H1 (cell line): ENCODE results near the gene SPON2. TPM values are rescaled to one million over a fixed set of nuclear protein-coding genes. Genes with fewer than 3 reads are reported as not detected.

Source experiments
- CTCF ChIA-PET: fragments of 300-600 bp; sonication (Branson Sonifier 250); formaldehyde crosslinking; loops from one replicate; lab custom pipeline; 2021; ENCODE audit not compliant: partially characterized antibody; lab: Charles Lee
- POLR2A ChIA-PET: fragments of 300-600 bp; sonication (Branson Sonifier 250); formaldehyde crosslinking; loops from one replicate; lab custom pipeline; 2021; ENCODE audit warnings: inconsistent platforms; ENCODE audit not compliant: partially characterized antibody; lab: Charles Lee
- DNase-seq, 2 experiments: peaks; one replicate each; pipeline versions ENCODE4 v3.0.0 to v3.0.0-alpha.2; 2010 to 2022; ENCODE audit warnings: low spot score in 2 of 2, low read depth in 1 of 2, mixed read lengths in 1 of 2
- FAIRE-seq: peaks from 2 replicates; lab custom pipeline; 2011; peaks lifted over from hg19 to GRCh38; lab: Jason Lieb, UNC
- H2AFZ ChIP-seq: 2 replicates; pipeline ENCODE4 v1.8.1; 2012; ENCODE audit warnings: low read length, inconsistent platforms
- H2AK5ac ChIP-seq: 2 replicates; pipeline ENCODE4 v1.6.1; 2013; ENCODE audit warnings: low read depth, low read length
- H2BK120ac ChIP-seq: replicated peaks from 2 replicates; pipeline ENCODE3; 2013; ENCODE audit warnings: low read depth, low read length, inconsistent platforms
- H2BK12ac ChIP-seq: 2 replicates; pipeline ENCODE4 v1.6.1; 2013; ENCODE audit warnings: low read depth, low read length
- H2BK15ac ChIP-seq: 2 replicates; pipeline ENCODE4 v1.6.1; 2013; ENCODE audit warnings: low read length
- H2BK20ac ChIP-seq: 2 replicates; pipeline ENCODE4 v1.6.1; 2013; ENCODE audit warnings: low read length
- H2BK5ac ChIP-seq: 2 replicates; pipeline ENCODE4 v1.6.1; 2013; ENCODE audit warnings: low read depth, low read length
- H3K14ac ChIP-seq: 2 replicates; pipeline ENCODE4 v1.6.1; 2013; ENCODE audit warnings: inconsistent platforms; ENCODE audit not compliant: insufficient read length
- H3K18ac ChIP-seq: 2 replicates; pipeline ENCODE4 v1.6.1; 2013; ENCODE audit warnings: low read length; ENCODE audit errors: extremely low read depth
- H3K23ac ChIP-seq: 2 replicates; pipeline ENCODE4 v1.6.1; 2013; ENCODE audit warnings: inconsistent platforms; ENCODE audit not compliant: insufficient read length
- H3K23me2 ChIP-seq: 2 replicates; pipeline ENCODE4 v1.6.1; 2013; ENCODE audit warnings: low read depth, low read length
- H3K27ac ChIP-seq: 2 replicates; pipeline ENCODE4 v1.6.1; 2011; ENCODE audit warnings: low read depth, low read length, inconsistent platforms
- H3K27me3 ChIP-seq, 4 experiments: replicated peaks in 1 of 4; 1 replicate in 1 of 4; 2 replicates in 3 of 4; pipeline versions ENCODE4 v1.6.1 to v1.8.1; 2011 to 2013; ENCODE audit warnings: low read length in 3 of 4, mild to moderate bottlenecking in 3 of 4, inconsistent platforms in 2 of 4, mixed read lengths in 2 of 4, moderate library complexity in 1 of 4; ENCODE audit not compliant: control insufficient read depth in 3 of 4, insufficient read depth in 3 of 4; ENCODE audit errors: extremely low read depth in 1 of 4
- H3K36me3 ChIP-seq, 4 experiments: 2 replicates each; pipeline versions ENCODE4 v1.6.1 to v1.8.1; 2011 to 2013; ENCODE audit warnings: mild to moderate bottlenecking in 4 of 4, low read length in 3 of 4, moderate library complexity in 2 of 4, control low read depth in 1 of 4, inconsistent platforms in 1 of 4; ENCODE audit not compliant: insufficient read depth in 4 of 4, control insufficient read depth in 2 of 4
- H3K4ac ChIP-seq: replicated peaks from 2 replicates; pipeline ENCODE3; 2013; ENCODE audit warnings: low read length, low read depth, mixed read lengths, inconsistent platforms; ENCODE audit not compliant: insufficient read length
- H3K4me1 ChIP-seq, 4 experiments: replicated peaks in 1 of 4; 1 replicate in 1 of 4; 2 replicates in 3 of 4; pipeline versions ENCODE4 v1.6.1 to v1.8.1; 2011 to 2013; ENCODE audit warnings: low read length in 3 of 4, inconsistent platforms in 2 of 4, mixed read lengths in 1 of 4; ENCODE audit not compliant: insufficient read depth in 4 of 4, control insufficient read depth in 3 of 4
- H3K4me2 ChIP-seq, 2 experiments: 2 replicates each; pipeline versions ENCODE4 v1.6.1 to v1.8.1; 2011 to 2013; ENCODE audit warnings: low read depth in 2 of 2, low read length in 2 of 2, control low read depth in 1 of 2, inconsistent platforms in 1 of 2, mild to moderate bottlenecking in 1 of 2; ENCODE audit not compliant: insufficient read depth in 1 of 2
- H3K4me3 ChIP-seq, 4 experiments: fragments of 200-600, 300-600 bp in 1 of 4; sonication (generic), shearing (Covaris generic), sonication (Bioruptor Twin) in 1 of 4; 2 replicates each; pipeline versions ENCODE4 v1.5.1 to v1.8.1; 2011 to 2016; ENCODE audit warnings: low read length in 4 of 4, low read depth in 3 of 4, control low read depth in 2 of 4, inconsistent platforms in 2 of 4, mild to moderate bottlenecking in 2 of 4, mixed read lengths in 1 of 4, moderate library complexity in 1 of 4; ENCODE audit not compliant: insufficient read depth in 2 of 4; ENCODE audit errors: extremely low read depth in 1 of 4
- H3K56ac ChIP-seq: replicated peaks from 2 replicates; pipeline ENCODE3; 2013; ENCODE audit warnings: low read depth, mild to moderate bottlenecking, mixed read lengths, low read length, inconsistent platforms; ENCODE audit not compliant: insufficient read length
- H3K79me1 ChIP-seq: 2 replicates; pipeline ENCODE4 v1.6.1; 2013; ENCODE audit warnings: low read depth, low read length, control low read depth
- H3K79me2 ChIP-seq, 2 experiments: 2 replicates each; pipeline versions ENCODE4 v1.6.1 to v1.8.1; 2012 to 2013; ENCODE audit warnings: low read length in 2 of 2, mild to moderate bottlenecking in 2 of 2, inconsistent platforms in 1 of 2; ENCODE audit not compliant: insufficient read depth in 2 of 2, control insufficient read depth in 1 of 2
- H3K9ac ChIP-seq, 4 experiments: replicated peaks in 1 of 4; 1 replicate in 1 of 4; 2 replicates in 3 of 4; pipeline versions ENCODE4 v1.6.1 to v1.8.1; 2011 to 2013; ENCODE audit warnings: low read depth in 3 of 4, low read length in 3 of 4, control low read depth in 2 of 4, mild to moderate bottlenecking in 2 of 4, moderate library complexity in 2 of 4, inconsistent platforms in 1 of 4; ENCODE audit errors: extremely low read depth in 1 of 4
- H3K9me3 ChIP-seq, 2 experiments: 2 replicates each; pipeline versions ENCODE4 v1.6.1 to v1.8.1; 2012 to 2013; ENCODE audit warnings: mild to moderate bottlenecking in 2 of 2, moderate library complexity in 2 of 2, control low read depth in 1 of 2, inconsistent platforms in 1 of 2, low read depth in 1 of 2, low read length in 1 of 2, mixed read lengths in 1 of 2; ENCODE audit not compliant: insufficient read depth in 2 of 2
- H4K20me1 ChIP-seq, 2 experiments: replicated peaks in 1 of 2; 2 replicates each; pipeline versions ENCODE3 to v1.8.1; 2011 to 2013; ENCODE audit warnings: inconsistent platforms in 2 of 2, low read length in 2 of 2, mild to moderate bottlenecking in 1 of 2; ENCODE audit not compliant: insufficient read depth in 2 of 2, control insufficient read depth in 1 of 2
- H4K5ac ChIP-seq: 2 replicates; pipeline ENCODE4 v1.6.1; 2013; ENCODE audit warnings: low read length, low read depth, mixed read lengths, inconsistent platforms; ENCODE audit not compliant: insufficient read length
- H4K8ac ChIP-seq: 2 replicates; pipeline ENCODE4 v1.8.0; 2013; ENCODE audit warnings: mild to moderate bottlenecking, moderate library complexity, low read length, inconsistent platforms; ENCODE audit not compliant: insufficient read depth; ENCODE audit errors: extremely low read depth
- H4K91ac ChIP-seq: replicated peaks from 2 replicates; pipeline ENCODE3; 2013; ENCODE audit warnings: low read length, mixed read lengths, inconsistent platforms; ENCODE audit not compliant: insufficient read length
- BACH1 ChIP-seq: IDR thresholded peaks from 2 replicates; pipeline ENCODE4 v1.6.1; 2012; ENCODE audit warnings: low read length, improper control_type of control experiment
- EGR1 ChIP-seq: IDR thresholded peaks from 2 replicates; pipeline ENCODE4 v1.6.1; 2011; ENCODE audit warnings: low read depth, low read length, borderline replicate concordance
- FOSL1 ChIP-seq: IDR thresholded peaks from 2 replicates; pipeline ENCODE4 v1.6.1; 2011; ENCODE audit warnings: mild to moderate bottlenecking, low read depth, low read length, moderate library complexity; ENCODE audit not compliant: insufficient read depth
- RFX5 ChIP-seq: IDR thresholded peaks from 2 replicates; pipeline ENCODE4 v1.6.1; 2011; ENCODE audit warnings: low read depth, low read length, improper control_type of control experiment, borderline replicate concordance
- SP2 ChIP-seq: IDR thresholded peaks from 2 replicates; pipeline ENCODE4 v1.6.1; 2012; ENCODE audit warnings: mild to moderate bottlenecking, low read length, inconsistent platforms
- SUZ12 ChIP-seq: fragments of 200-600 bp; sonication (generic); IDR thresholded peaks from 2 replicates; pipeline ENCODE4 v1.6.1; 2012; ENCODE audit warnings: mild to moderate bottlenecking, inconsistent platforms, low read length, moderate library complexity, mixed read lengths
- WGBS, 2 experiments: shearing (Covaris generic) in 1 of 2; methylation state at CpG; one replicate each; pipeline versions ENCODE4 v1.1.6 to v1.1.7; 2013 to 2015; ENCODE audit warnings: low lambda C conversion rate in 2 of 2, mixed read lengths in 2 of 2, inconsistent platforms in 1 of 2, low coverage in 1 of 2, missing lambda C conversion rate in 1 of 2; ENCODE audit not compliant: insufficient replicate concordance in 2 of 2, insufficient coverage in 1 of 2, insufficient read length in 1 of 2; ENCODE audit errors: extremely low coverage in 1 of 2, missing lambda C conversion rate in 1 of 2; 5-methylcytosine and 5-hydroxymethylcytosine counted together
- polyA plus RNA-seq, 7 experiments: library from polyadenylated mRNA; depleted of rRNA in 3 of 7; stranded (reverse) in 5 of 7; unstranded in 2 of 7; fragments of >200 nt in 5 of 7; fragments of 200-250 nt in 2 of 7; gene quantifications; 1 replicate in 5 of 7; 2 replicates in 1 of 7; 4 replicates in 1 of 7; pipeline versions ENCODE4 v1.2.1 to v1.2.3, GENCODE V29; 2011 to 2013; ENCODE audit warnings: missing spikeins in 2 of 7, mixed read lengths in 2 of 7
- total RNA-seq: library from RNA; stranded (reverse); fragmentation: NEBNext Ultra II Directional; extraction: Animal tissue kit (Norgen Biotek cat#: 25700); gene quantifications from 2 replicates; pipeline ENCODE4 v1.2.1, GENCODE V29; 2021
- TF ChIP-seq, protein P1 (sequence below): IDR thresholded peaks from 2 replicates; pipeline ENCODE4 v1.6.1; 2011; ENCODE audit warnings: low read length, improper control_type of control experiment

Gene SPON2
- total and polyA plus RNA-seq, 2 of the 8 experiments (the other 6 are each of a cell fraction or from before 2014, with no cell fraction given), result 2.8 to 3.2 TPM

DNA sequence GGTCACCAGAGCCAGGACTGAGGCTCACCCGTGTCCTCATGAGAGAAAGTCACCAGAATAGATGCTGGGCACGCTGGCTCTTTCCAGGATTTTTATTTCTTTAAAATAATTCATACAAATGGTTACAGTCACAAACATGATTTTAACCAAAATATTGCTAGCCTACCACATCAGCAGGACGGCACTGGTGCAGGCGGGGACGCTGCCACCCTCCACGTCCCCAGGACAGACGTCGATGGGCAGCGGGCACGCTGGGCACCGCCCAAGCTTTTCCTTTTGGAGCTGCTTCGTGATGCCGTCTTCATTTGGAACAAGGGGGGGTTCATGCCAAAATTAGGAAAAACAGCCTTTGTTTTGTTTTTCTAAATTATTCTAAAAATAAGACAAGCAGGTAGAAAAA lies 39.0 kb upstream of the SPON2 start:
- Histone ChIP-seq H3K79me1 (peaks cover 2% of the 10 kb centered on the region; the same call in 1 of the 2 replicates), H3K14ac (no peak overlapping the region), H3K4me2 (no peak overlapping the region), H3K23me2 (no peaks in the 10 kb centered on the region), H3K79me2 (no peaks in the 10 kb centered on the region), H2BK120ac (no peak overlapping the region), H3K4ac (no peak overlapping the region), H4K8ac (no peak overlapping the region), H3K27me3 (no peaks in the 10 kb centered on the region), H4K20me1 (peaks cover 5 to 13% of the 10 kb centered on the region in 2 experiments), H2BK20ac (no peak overlapping the region), H3K27ac (no peak overlapping the region), H3K9ac (no peak overlapping the region), H3K9me3 (no peaks in the 10 kb centered on the region), H2AFZ (no peak overlapping the region), H4K5ac (no peak overlapping the region), H3K4me1 (no peaks in the 10 kb centered on the region), H3K56ac (no peak overlapping the region), H2BK5ac (no peak overlapping the region), H3K36me3 (peaks cover 5 to 40% (median 15%) of the 10 kb centered on the region in 4 experiments; a peak in 6 of 8 replicates), H4K91ac (no peak overlapping the region), H2AK5ac (no peak overlapping the region), H3K23ac (no peak overlapping the region), H2BK12ac (no peak overlapping the region), H2BK15ac (no peak overlapping the region), H3K18ac (no peak overlapping the region), H3K4me3 (no peak overlapping the region)
- DNase-seq (no peak), FAIRE-seq (no peak)
- TF ChIP-seq SUZ12 (no peak), SP2 (no peak), RFX5 (no peak), FOSL1 (no peak), BACH1 (no peak), EGR1 (no peak)
- TF ChIP-seq, protein P1, sequence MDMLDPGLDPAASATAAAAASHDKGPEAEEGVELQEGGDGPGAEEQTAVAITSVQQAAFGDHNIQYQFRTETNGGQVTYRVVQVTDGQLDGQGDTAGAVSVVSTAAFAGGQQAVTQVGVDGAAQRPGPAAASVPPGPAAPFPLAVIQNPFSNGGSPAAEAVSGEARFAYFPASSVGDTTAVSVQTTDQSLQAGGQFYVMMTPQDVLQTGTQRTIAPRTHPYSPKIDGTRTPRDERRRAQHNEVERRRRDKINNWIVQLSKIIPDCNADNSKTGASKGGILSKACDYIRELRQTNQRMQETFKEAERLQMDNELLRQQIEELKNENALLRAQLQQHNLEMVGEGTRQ, result no peak
- ChIA-PET CTCF (interaction anchor here (0.6 to 0.8 kb wide), 2 partner anchors 36 to 80 kb away, joined by 3 read pairs; no protein-coding TSS in a partner anchor), POLR2A (no interaction called here)
- 94% methylated on average over 13 of the region's 13 CpGs; no CpG with 5 or more reads in 1 of the 2 experiments for WGBS, 2 experiments
